Hepatocyte (in vitro differentiated cells): ENCODE data around the gene GDA. TPM values are rescaled to one million over a fixed set of nuclear protein-coding genes. Genes with fewer than 3 reads are reported as not detected.

ENCODE experiments used
- DNase-seq: peaks from one replicate; pipeline ENCODE4 v3.0.0-alpha.2; 2016; ENCODE audit warnings: low spot score
- H2AFZ ChIP-seq: fragments of 200-600 bp; sonication (generic); 2 replicates; pipeline ENCODE4 v1.6.0; 2016; ENCODE audit warnings: antibody characterized with exemption, mild to moderate bottlenecking
- H3K27ac ChIP-seq: fragments of 200-600 bp; sonication (generic); 2 replicates; pipeline ENCODE4 v1.5.1; 2016; ENCODE audit warnings: mild to moderate bottlenecking
- H3K27me3 ChIP-seq: fragments of 200-600 bp; sonication (generic); 2 replicates; pipeline ENCODE4 v1.6.1; 2016
- H3K36me3 ChIP-seq: fragments of 200-600 bp; sonication (generic); replicated peaks from 2 replicates; pipeline ENCODE4 v1.5.1; 2016; ENCODE audit warnings: low read depth; ENCODE audit not compliant: insufficient read depth
- H3K4me1 ChIP-seq: fragments of 200-600 bp; sonication (generic); 2 replicates; pipeline ENCODE4 v1.5.1; 2016; ENCODE audit warnings: mild to moderate bottlenecking, moderate library complexity; ENCODE audit not compliant: insufficient read depth
- H3K4me2 ChIP-seq: fragments of 200-600 bp; sonication (generic); 2 replicates; pipeline ENCODE4 v1.6.0; 2016
- H3K4me3 ChIP-seq: fragments of 200-600 bp; sonication (generic); 2 replicates; pipeline ENCODE4 v1.5.1; 2016; ENCODE audit warnings: mild to moderate bottlenecking
- H3K79me2 ChIP-seq: fragments of 200-600 bp; sonication (generic); 2 replicates; pipeline ENCODE4 v1.6.0; 2017; ENCODE audit warnings: mild to moderate bottlenecking
- H3K9me2 ChIP-seq: fragments of 200-600 bp; sonication (generic); replicated peaks from 2 replicates; pipeline ENCODE4 v1.6.0; 2017; ENCODE audit warnings: mild to moderate bottlenecking; ENCODE audit not compliant: insufficient read depth
- H3K9me3 ChIP-seq: fragments of 200-600 bp; sonication (generic); 2 replicates; pipeline ENCODE4 v1.5.1; 2016; ENCODE audit warnings: low read depth, mild to moderate bottlenecking
- H4K20me1 ChIP-seq: fragments of 200-600 bp; sonication (generic); 2 replicates; pipeline ENCODE4 v1.6.0; 2016; ENCODE audit warnings: mild to moderate bottlenecking; ENCODE audit not compliant: insufficient read depth, poor library complexity, severe bottlenecking
- EZH2 ChIP-seq: fragments of 200-600 bp; sonication (generic); IDR thresholded peaks from 2 replicates; pipeline ENCODE4 v1.6.1; 2016; ENCODE audit warnings: antibody characterized with exemption, mild to moderate bottlenecking, borderline replicate concordance
- EZH2phosphoT487 ChIP-seq: fragments of 200-600 bp; sonication (generic); IDR thresholded peaks from one replicate; pipeline ENCODE4 v1.6.1; 2018; ENCODE audit warnings: antibody characterized with exemption, mild to moderate bottlenecking, low read depth, moderate library complexity; ENCODE audit not compliant: unreplicated experiment, severe bottlenecking
- WGBS: methylation state at CpG from one replicate; pipeline ENCODE4 v1.1.6; 2016; ENCODE audit warnings: low lambda C conversion rate; ENCODE audit errors: missing lambda C conversion rate; 5-methylcytosine and 5-hydroxymethylcytosine counted together
- polyA plus RNA-seq: library from polyadenylated mRNA; unstranded; fragments of >200 nt; fragmentation: Nextera tagmentation; extraction: Ambion mirVana; gene quantifications from 2 replicates; pipeline ENCODE4 v1.2.1, GENCODE V29; 2016
- small RNA-seq: library from RNA; depleted of rRNA; stranded (forward); fragments of <200 nt; gene quantifications from one replicate; pipeline ENCODE3, GENCODE V24; 2014
- total RNA-seq: library from RNA; depleted of rRNA; stranded (reverse); fragments of >200 nt; gene quantifications from 2 replicates; pipeline ENCODE4 v1.2.3, GENCODE V29; 2014
- TF ChIP-seq, protein P1 (sequence below): fragments of 200-600 bp; sonication (generic); IDR thresholded peaks from 2 replicates; pipeline ENCODE4 v1.5.1; 2016; ENCODE audit warnings: antibody characterized with exemption, mild to moderate bottlenecking; ENCODE audit not compliant: poor library complexity

Gene GDA
- total and polyA plus RNA-seq, 2 experiments from 2014 or later: 14.4 to 23.6 TPM

DNA sequence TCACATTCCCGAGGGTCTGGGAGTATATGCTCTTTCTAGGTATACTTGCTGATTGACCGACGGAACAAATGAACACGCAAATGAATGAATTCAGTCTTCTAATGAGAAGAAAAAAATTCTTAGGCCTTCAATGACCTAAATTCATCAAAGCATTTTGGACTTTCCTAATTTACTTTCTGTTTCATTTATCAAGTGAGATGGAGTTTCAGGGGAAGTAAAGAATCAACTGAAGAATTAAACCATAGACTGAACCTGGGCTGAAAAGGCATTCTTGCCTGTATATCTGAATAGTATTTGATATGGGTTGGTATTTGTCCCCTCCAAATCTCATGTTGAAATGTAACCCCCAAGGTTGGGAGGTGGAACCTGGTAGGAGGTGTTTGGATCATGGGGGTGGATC, 151.6 kb downstream of the GDA start:
- H3K36me3 ChIP-seq: no peaks in the 10 kb centered on the region
- H3K79me2 ChIP-seq: no peaks in the 10 kb centered on the region
- peaks cover 14% of the 10 kb centered on the region for H3K4me1 ChIP-seq
- 89% methylated on average over 4 of the region's 4 CpGs for WGBS
- TF ChIP-seq, protein P1, sequence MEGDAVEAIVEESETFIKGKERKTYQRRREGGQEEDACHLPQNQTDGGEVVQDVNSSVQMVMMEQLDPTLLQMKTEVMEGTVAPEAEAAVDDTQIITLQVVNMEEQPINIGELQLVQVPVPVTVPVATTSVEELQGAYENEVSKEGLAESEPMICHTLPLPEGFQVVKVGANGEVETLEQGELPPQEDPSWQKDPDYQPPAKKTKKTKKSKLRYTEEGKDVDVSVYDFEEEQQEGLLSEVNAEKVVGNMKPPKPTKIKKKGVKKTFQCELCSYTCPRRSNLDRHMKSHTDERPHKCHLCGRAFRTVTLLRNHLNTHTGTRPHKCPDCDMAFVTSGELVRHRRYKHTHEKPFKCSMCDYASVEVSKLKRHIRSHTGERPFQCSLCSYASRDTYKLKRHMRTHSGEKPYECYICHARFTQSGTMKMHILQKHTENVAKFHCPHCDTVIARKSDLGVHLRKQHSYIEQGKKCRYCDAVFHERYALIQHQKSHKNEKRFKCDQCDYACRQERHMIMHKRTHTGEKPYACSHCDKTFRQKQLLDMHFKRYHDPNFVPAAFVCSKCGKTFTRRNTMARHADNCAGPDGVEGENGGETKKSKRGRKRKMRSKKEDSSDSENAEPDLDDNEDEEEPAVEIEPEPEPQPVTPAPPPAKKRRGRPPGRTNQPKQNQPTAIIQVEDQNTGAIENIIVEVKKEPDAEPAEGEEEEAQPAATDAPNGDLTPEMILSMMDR: no peak
- TF ChIP-seq EZH2phosphoT487: no peak
- TF ChIP-seq EZH2: no peak
- H4K20me1 ChIP-seq: no peaks in the 10 kb centered on the region
- no peak overlapping the region for H2AFZ ChIP-seq
- H3K4me3 ChIP-seq: no peak overlapping the region
- no peak overlapping the region for H3K4me2 ChIP-seq
- H3K9me2 ChIP-seq: no peaks in the 10 kb centered on the region
- no peaks in the 10 kb centered on the region for H3K27me3 ChIP-seq
- H3K27ac ChIP-seq: no peak overlapping the region
- no peaks in the 10 kb centered on the region for H3K9me3 ChIP-seq
- no peak for DNase-seq

Small RNA genes within 50 kb of the gene (small RNA-seq; reads per million reads assigned to genes)
- not detected for gene RNA5SP285

Other genes with a start within 250 kb of the GDA start
- gene ABHD17B, start 238.2 kb upstream of the GDA start, total RNA-seq: 40.0 and 42.0 TPM in 2 replicates
- 22.9 and 26.9 TPM in 2 replicates for gene ABHD17B, start 238.2 kb upstream of the GDA start, polyA plus RNA-seq
- gene C9orf85, start 237.8 kb upstream of the GDA start, total RNA-seq: 16.8 and 20.3 TPM in 2 replicates
- gene C9orf85, start 237.8 kb upstream of the GDA start, polyA plus RNA-seq: 10.4 and 12.2 TPM in 2 replicates
- 0.10 TPM in 1 of 2 replicates, not detected in the other for gene C9orf57, start 88.8 kb upstream of the GDA start, total RNA-seq
- gene C9orf57, start 88.8 kb upstream of the GDA start, polyA plus RNA-seq: not detected in 2 replicates
- gene ZFAND5, start 215.8 kb downstream of the GDA start, total RNA-seq: 212 and 288 TPM in 2 replicates
- gene ZFAND5, start 215.8 kb downstream of the GDA start, polyA plus RNA-seq: 188 and 208 TPM in 2 replicates